ENCODE results near the gene ALDH3B2. TPM values are rescaled to one million over a fixed set of nuclear protein-coding genes. Genes with fewer than 3 reads are reported as not detected.

The ALDH3B2 gene
- total RNA-seq, 2 experiments from 2014 or later: not detected

DNA sequence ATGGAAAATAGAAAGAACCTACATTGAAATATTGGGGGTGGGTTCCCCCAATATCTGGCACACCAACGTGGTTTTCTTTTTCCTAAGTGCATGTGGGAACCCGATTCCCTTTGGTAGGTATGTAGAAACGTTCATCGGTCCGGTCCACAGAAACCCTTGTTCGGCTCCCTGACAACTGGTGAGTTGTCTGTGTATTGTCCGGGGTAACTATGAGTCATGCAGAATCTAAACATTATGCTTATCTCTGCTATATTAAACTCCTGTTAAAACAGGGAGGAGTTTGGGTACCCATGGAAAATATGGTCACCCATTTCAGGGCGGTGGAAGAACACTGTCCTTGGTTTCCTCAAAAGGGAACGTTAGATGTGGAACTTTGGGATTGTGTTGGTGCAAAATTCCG is 25.1 kb upstream of the ALDH3B2 start:
- ATAC-seq: no peak
- peaks cover 3% of the 10 kb centered on the region for H3K27me3 Mint-ChIP-seq
- H3K4me1 Mint-ChIP-seq (ENCODE audit: low read depth): no peaks in the 10 kb centered on the region
- intact Hi-C loops (cut with micrococcal nuclease): no loop called here
- POLR2A ChIA-PET: no interaction called here
- no peak overlapping the region for H3K4me3 Mint-ChIP-seq
- no peak for TF ChIP-seq CTCF (IDR thresholded peaks at IDR 0.05)
- H3K9me3 Mint-ChIP-seq: no peaks in the 10 kb centered on the region
- no peak overlapping the region for H3K27ac Mint-ChIP-seq
- no peak for DNase-seq
- CTCF ChIA-PET: no interaction called here
- no peaks in the 10 kb centered on the region for H3K36me3 Mint-ChIP-seq (ENCODE audit: low read depth)

GRCh38 chr11:67698247-67698646 is 23.8 kb upstream of the ALDH3B2 start:
- intact Hi-C loops (cut with micrococcal nuclease): no loop called here
- Mint-ChIP-seq H3K4me1 (ENCODE audit: low read depth) (no peaks in the 10 kb centered on the region), H3K36me3 (ENCODE audit: low read depth) (no peaks in the 10 kb centered on the region), H3K27me3 (peaks cover 3% of the 10 kb centered on the region), H3K4me3 (no peak overlapping the region), H3K9me3 (no peaks in the 10 kb centered on the region), H3K27ac (no peak overlapping the region)
- ATAC-seq: peak; percentile 82
- POLR2A ChIA-PET: no interaction called here
- CTCF ChIA-PET: no interaction called here
- DNase-seq: peak; percentile 36
- TF ChIP-seq CTCF (IDR thresholded peaks at IDR 0.05): no peak

GRCh38 chr11:67697846-67698245 is 23.4 kb upstream of the ALDH3B2 start:
- intact Hi-C loops (cut with micrococcal nuclease): no loop called here
- Mint-ChIP-seq H3K9me3 (no peaks in the 10 kb centered on the region), H3K36me3 (ENCODE audit: low read depth) (no peaks in the 10 kb centered on the region), H3K27me3 (peaks cover 3% of the 10 kb centered on the region), H3K4me3 (no peak overlapping the region), H3K27ac (no peak overlapping the region), H3K4me1 (ENCODE audit: low read depth) (no peaks in the 10 kb centered on the region)
- no peak for TF ChIP-seq CTCF (IDR thresholded peaks at IDR 0.05)
- ChIA-PET CTCF (interaction anchor here (1.2 kb wide), 1 partner anchor 68 kb away, joined by 4 read pairs; the partner anchor contains the start of gene NUDT8), POLR2A (no interaction called here)
- no peak for ATAC-seq
- DNase-seq: no peak

DNA sequence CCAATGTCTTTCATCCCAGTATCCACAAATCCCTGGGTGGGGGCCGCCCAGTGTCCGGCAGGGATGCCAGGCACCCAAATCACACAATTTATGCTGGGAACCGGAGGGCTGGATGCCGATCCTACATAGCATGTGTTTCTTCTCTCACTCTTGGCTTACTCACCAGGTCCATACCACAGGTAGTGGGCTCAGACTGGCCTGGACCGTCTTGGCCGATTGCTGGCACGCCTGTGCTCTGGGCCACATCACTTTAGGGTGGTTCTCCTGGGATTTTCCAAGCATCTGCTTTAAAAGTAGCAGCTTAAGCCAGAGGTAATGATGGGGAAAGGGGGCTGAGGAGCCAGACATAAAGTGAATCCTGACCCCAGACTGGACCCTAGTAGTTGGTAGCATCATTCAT is 22.6 kb upstream of the ALDH3B2 start:
- Mint-ChIP-seq H3K4me3 (no peak overlapping the region), H3K27me3 (peaks cover 3% of the 10 kb centered on the region), H3K9me3 (no peaks in the 10 kb centered on the region), H3K4me1 (ENCODE audit: low read depth) (peaks cover 2% of the 10 kb centered on the region), H3K36me3 (ENCODE audit: low read depth) (no peaks in the 10 kb centered on the region), H3K27ac (no peak overlapping the region)
- DNase-seq (no peak), ATAC-seq (no peak)
- CTCF ChIA-PET: interaction anchor here (1.2 kb wide), 1 partner anchor 67 kb away, joined by 4 read pairs; the partner anchor contains the start of gene NUDT8
- TF ChIP-seq CTCF (IDR thresholded peaks at IDR 0.05): no peak
- intact Hi-C loops (cut with micrococcal nuclease): no loop called here
- POLR2A ChIA-PET: no interaction called here

DNA sequence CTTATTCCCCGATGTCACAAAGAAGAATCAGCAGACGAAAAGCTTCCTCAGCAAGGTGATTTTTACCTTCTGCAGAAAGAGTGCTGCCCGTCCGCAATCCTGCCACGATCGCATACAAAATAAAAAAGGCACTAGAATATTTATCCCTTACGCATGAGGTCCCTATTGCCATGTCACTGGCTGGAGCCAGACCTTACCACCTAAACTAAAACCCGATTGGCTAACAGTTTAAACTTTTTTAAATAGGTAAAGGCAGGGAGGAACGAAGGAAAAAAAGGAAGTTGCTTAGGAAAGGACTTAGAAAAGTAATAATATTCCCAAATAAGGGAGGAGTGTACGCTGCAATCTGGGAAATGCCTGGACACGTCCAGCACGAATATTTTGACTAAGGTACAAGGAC is 21.2 kb upstream of the ALDH3B2 start:
- Mint-ChIP-seq H3K27me3 (peaks cover 3% of the 10 kb centered on the region), H3K36me3 (ENCODE audit: low read depth) (no peaks in the 10 kb centered on the region), H3K27ac (no peak overlapping the region), H3K4me3 (no peak overlapping the region), H3K9me3 (no peaks in the 10 kb centered on the region), H3K4me1 (ENCODE audit: low read depth) (peaks cover 8% of the 10 kb centered on the region)
- DNase-seq: no peak
- no peak for ATAC-seq
- ChIA-PET POLR2A (no interaction called here), CTCF (no interaction called here)
- intact Hi-C loops (cut with micrococcal nuclease): no loop called here
- no peak for TF ChIP-seq CTCF (IDR thresholded peaks at IDR 0.05)
